Calu3 (cell line): ENCODE results near the gene NUDT14. TPM values are rescaled to one million over a fixed set of nuclear protein-coding genes. Genes with fewer than 3 reads are reported as not detected.

Source experiments
- BruUV-seq: library from RNA; stranded (reverse); fragments of 400-500 nt; replicated peaks from 2 replicates; lab custom pipeline; 2021; lab: Mats Ljungman, UMichigan
- CTCF ChIA-PET: fragments of 300-600 bp; sonication (Branson Sonifier 250); formaldehyde crosslinking; loops from one replicate; lab custom pipeline; 2022; ENCODE audit warnings: antibody characterized with exemption; lab: Charles Lee
- DNase-seq: peaks from one replicate; pipeline ENCODE4 v3.0.0; 2022
- H3K27ac Mint-ChIP-seq: one replicate; pipeline ENCODE4 v1.8.0; 2022; ENCODE audit warnings: mixed read lengths; ENCODE audit not compliant: unreplicated experiment
- H3K27me3 Mint-ChIP-seq: one replicate; pipeline ENCODE4 v1.8.0; 2022; ENCODE audit warnings: mixed read lengths; ENCODE audit not compliant: unreplicated experiment
- H3K36me3 Mint-ChIP-seq: one replicate; pipeline ENCODE4 v1.8.0; 2022; ENCODE audit warnings: mild to moderate bottlenecking, moderate library complexity, mixed read lengths; ENCODE audit not compliant: insufficient read depth, unreplicated experiment
- H3K4me1 Mint-ChIP-seq: one replicate; pipeline ENCODE4 v1.8.0; 2022; ENCODE audit warnings: mild to moderate bottlenecking, low read depth, mixed read lengths; ENCODE audit not compliant: unreplicated experiment
- H3K4me3 Mint-ChIP-seq: one replicate; pipeline ENCODE4 v1.8.0; 2022; ENCODE audit warnings: mild to moderate bottlenecking, low read depth, moderate library complexity, mixed read lengths; ENCODE audit not compliant: unreplicated experiment
- H3K9me3 Mint-ChIP-seq: one replicate; pipeline ENCODE4 v1.8.0; 2022; ENCODE audit warnings: low read depth, mixed read lengths; ENCODE audit not compliant: unreplicated experiment
- intact Hi-C: fragments of 100-400 bp; cut with micrococcal nuclease; formaldehyde crosslinking; loops from one replicate; pipeline ENCODE4 v1.10.0; 2022; ENCODE audit not compliant: unreplicated experiment
- total RNA-seq: library from RNA; stranded (reverse); gene quantifications from 2 replicates; pipeline ENCODE4 v1.2.3, GENCODE V29; 2022
- TF ChIP-seq, protein P1 (sequence below): fragments of 200-600 bp; IDR thresholded peaks from one replicate; pipeline ENCODE4 v1.8.0; 2022; ENCODE audit warnings: antibody characterized with exemption; ENCODE audit not compliant: unreplicated experiment

The NUDT14 gene
- total RNA-seq, 1 experiment from 2014 or later, result 38.0 TPM

- Mint-ChIP-seq H3K4me3 (no peak overlapping the region), H3K27me3 (no peaks in the 10 kb centered on the region), H3K36me3 (peaks cover 22% of the 10 kb centered on the region), H3K9me3 (no peaks in the 10 kb centered on the region), H3K27ac (no peak overlapping the region), H3K4me1 (no peaks in the 10 kb centered on the region)
- no peak for DNase-seq
- CTCF ChIA-PET, result no interaction called here
- no TSS peak for BruUV-seq
- intact Hi-C loops, result no loop called here
- TF ChIP-seq, protein P1, sequence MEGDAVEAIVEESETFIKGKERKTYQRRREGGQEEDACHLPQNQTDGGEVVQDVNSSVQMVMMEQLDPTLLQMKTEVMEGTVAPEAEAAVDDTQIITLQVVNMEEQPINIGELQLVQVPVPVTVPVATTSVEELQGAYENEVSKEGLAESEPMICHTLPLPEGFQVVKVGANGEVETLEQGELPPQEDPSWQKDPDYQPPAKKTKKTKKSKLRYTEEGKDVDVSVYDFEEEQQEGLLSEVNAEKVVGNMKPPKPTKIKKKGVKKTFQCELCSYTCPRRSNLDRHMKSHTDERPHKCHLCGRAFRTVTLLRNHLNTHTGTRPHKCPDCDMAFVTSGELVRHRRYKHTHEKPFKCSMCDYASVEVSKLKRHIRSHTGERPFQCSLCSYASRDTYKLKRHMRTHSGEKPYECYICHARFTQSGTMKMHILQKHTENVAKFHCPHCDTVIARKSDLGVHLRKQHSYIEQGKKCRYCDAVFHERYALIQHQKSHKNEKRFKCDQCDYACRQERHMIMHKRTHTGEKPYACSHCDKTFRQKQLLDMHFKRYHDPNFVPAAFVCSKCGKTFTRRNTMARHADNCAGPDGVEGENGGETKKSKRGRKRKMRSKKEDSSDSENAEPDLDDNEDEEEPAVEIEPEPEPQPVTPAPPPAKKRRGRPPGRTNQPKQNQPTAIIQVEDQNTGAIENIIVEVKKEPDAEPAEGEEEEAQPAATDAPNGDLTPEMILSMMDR, result no peak
Measured at GRCh38 chr14:105143451-105144025, 37.6 kb downstream of the NUDT14 start.

DNA sequence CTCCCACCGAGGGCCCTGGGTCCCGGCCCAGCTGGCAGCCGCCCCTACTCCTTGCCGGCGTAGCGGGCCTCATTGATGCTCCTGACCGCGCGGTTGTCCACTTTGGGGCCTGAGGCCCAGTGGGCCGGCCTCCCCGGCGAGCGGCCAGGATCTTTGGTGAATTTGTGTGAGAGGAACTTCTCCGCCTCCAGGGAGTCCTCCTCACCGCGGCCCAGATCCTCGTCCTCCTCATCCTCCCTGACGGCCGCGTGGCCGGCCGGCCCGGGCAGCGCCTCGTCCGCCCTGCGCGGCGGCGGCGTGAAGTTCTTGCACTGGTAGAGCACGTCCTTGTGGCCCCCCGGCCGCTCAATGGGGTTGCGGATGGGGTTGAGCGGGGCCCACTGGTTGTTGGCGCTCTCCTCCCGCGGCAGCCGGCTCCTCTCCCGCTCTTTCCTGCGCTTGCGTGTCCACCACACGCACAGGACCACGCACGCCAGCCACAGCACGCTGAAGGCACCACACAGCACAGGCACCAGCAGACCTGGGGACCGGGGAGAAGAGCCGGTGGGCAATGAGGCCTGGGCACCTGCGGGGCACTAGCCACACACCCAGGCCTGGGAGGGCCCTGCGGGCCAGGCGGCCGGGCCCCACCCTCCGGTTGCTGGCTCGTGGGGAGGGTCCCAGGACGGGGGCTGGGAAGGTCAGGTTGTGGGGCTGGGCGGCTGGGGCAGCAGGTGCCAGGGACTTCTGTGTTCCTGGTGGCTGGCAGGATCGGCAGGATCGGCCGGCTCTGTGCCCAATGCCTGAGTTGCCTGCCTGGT, 38.3 kb downstream of the NUDT14 start:
- H3K36me3 Mint-ChIP-seq, result peaks cover 22% of the 10 kb centered on the region
- no peak overlapping the region for H3K4me3 Mint-ChIP-seq
- intact Hi-C loops, result no loop called here

DNA sequence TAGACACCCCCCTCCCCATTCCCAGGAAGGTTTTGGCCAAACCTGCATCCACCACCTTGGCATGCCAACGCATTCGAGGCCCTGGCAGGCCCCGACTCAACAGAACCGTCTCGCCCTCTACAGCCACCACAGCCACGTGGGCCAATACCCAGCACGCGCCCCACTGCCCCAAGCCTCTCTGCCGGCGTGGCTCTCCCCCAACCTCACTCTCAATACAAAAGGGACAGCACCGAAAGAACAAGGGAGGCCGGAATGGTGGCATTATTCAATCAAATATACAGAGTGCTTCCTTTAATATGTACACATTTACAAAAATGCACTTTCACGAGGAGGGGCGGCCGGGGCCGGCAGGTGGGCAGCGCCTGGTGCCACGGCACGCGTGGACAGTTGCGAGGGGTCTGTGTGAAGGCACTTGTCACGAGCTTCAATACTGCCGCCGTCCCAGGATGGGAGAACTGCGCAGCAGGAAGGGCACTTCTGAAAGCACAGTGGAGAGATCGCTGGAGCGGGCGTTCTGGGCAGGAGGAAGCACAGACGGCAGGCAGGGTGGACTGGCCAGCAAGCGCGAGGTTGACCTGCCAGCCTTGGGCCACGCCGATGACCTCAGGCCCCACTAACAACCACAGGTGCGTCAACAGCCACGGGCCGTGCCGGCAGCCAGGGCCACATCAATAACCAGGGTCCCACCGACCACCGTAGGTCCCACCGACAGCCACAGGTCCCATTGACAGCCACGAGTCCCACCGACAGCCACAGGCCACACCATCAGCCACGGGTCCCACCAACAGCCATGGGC, 39.4 kb downstream of the NUDT14 start:
- Mint-ChIP-seq H3K4me1 (no peaks in the 10 kb centered on the region), H3K27me3 (no peaks in the 10 kb centered on the region), H3K4me3 (no peak overlapping the region), H3K36me3 (peaks cover 13% of the 10 kb centered on the region), H3K9me3 (no peaks in the 10 kb centered on the region), H3K27ac (no peak overlapping the region)
- CTCF ChIA-PET, result no interaction called here
- intact Hi-C loops, result no loop called here
- TF ChIP-seq, protein P1, result no peak
- no peak for DNase-seq
- BruUV-seq, result no TSS peak

More for the DNA sequence above, 38.3 kb downstream of the NUDT14 start:
- no peak for DNase-seq
- Mint-ChIP-seq H3K27me3 (no peaks in the 10 kb centered on the region), H3K4me1 (no peaks in the 10 kb centered on the region), H3K9me3 (no peaks in the 10 kb centered on the region), H3K27ac (no peak overlapping the region)
- CTCF ChIA-PET, result no interaction called here
- TF ChIP-seq, protein P1, result no peak
- BruUV-seq, result no TSS peak

DNA sequence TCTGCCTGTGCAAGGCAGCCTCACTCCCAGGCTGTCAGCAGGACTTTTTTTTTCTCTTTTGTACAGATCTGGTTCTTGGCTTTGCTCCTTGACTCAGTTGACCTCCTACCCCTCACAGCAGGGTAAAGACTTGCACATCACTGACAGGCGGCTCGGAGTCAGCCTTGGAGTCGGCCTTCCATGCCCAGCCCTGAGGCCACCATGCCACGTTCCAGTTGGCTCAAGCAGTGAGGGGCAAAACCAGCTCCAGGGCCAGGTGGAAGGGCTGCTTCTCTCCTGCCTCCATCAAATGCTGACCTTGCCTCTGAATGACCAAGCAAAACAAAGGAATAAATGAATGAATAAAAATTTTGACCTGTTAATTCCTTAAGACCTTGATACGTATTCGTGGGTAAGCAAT, 40.1 kb downstream of the NUDT14 start:
- TF ChIP-seq, protein P1, result no peak
- CTCF ChIA-PET, result no interaction called here
- Mint-ChIP-seq H3K4me1 (no peaks in the 10 kb centered on the region), H3K36me3 (peaks cover 11% of the 10 kb centered on the region), H3K27ac (no peak overlapping the region), H3K4me3 (no peak overlapping the region), H3K27me3 (no peaks in the 10 kb centered on the region), H3K9me3 (no peaks in the 10 kb centered on the region)
- no TSS peak for BruUV-seq
- intact Hi-C loops, result no loop called here
- DNase-seq, result no peak
